ENCODE results near the gene ZNF236.
"Not testable (repeated sequence)": the region's sequence is repeated elsewhere in the genome, so short reads cannot be mapped to it uniquely, and the experiment has no call there.

Gene ZNF236

GRCh38 chr18:77006305-77007175 lies 184.2 kb downstream of the ZNF236 start:
- DNase-seq (ENCODE audit: low read depth), result no peak

DNA sequence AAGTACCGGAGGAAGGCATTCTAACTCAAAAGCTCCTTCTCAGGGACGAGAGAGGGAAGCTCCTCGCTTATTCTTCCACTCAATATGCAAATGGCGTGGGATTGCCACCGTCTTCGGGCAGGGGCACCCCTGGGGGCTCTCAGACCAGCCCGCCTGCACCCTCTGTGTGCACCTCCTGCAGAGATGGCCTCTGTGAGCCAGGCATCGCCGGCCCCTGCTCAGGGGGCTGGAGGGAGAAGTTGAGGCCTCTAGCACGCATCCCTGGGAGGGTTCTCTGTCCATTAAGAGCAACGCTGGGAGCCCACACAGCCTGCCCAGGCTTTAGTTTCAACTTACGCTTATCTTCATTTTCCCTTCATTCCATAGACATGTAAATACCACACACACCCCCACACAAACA lies 184.9 kb downstream of the ZNF236 start:
- DNase-seq (ENCODE audit: low read depth), result no peak

- no peak for DNase-seq (ENCODE audit: low read depth)
These were observed 185.6 kb downstream of the ZNF236 start for GRCh38 chr18:77008006-77008405.

DNA sequence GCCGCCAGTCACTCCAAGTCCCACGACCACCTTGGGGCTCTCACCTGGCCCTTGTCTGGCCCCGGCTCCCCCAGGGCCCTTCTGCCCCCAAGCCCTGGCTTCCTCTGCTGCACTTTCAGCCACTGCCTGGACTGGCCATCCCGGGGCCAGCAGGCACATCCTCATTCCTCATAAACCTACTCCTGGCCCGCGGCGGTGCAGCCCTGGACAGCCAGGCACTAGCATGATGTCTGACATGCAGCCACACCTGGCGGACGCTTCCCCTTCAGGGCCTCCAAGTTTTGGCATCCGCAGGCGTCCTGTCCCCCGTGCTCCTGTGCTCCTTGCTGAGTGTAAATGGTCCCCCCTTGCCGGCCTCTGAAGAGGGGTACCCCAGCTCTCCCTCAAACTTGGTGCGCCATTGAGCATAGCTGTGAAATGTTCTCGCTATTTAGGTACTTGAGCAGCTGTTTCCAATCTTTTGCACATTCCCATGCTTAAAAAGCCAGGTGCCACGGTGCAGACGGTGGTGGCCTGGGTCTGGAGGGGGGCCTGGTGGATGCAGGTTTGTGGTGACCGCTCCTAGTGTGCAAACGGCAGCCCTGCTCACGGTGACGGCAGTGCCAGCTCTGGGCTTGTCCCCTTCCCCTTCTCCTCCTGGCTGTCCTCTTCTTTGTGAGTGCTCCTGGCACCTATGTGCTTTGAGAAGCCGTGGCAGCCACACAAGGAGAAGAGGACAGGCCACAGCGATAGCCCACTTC lies 186.4 kb downstream of the ZNF236 start:
- no peak for DNase-seq (ENCODE audit: low read depth)

GRCh38 chr18:77009675-77010074 lies 187.3 kb downstream of the ZNF236 start:
- no peak for DNase-seq (ENCODE audit: low read depth)

GRCh38 chr18:77012120-77012519 lies 189.8 kb downstream of the ZNF236 start:
- no peak for DNase-seq (ENCODE audit: low read depth)

- DNase-seq (ENCODE audit: low read depth), result no peak
These were observed 190.6 kb downstream of the ZNF236 start for GRCh38 chr18:77012806-77013541.

GRCh38 chr18:77013811-77014521 lies 191.6 kb downstream of the ZNF236 start:
- no peak for DNase-seq (ENCODE audit: low read depth)

- no peak for DNase-seq (ENCODE audit: low read depth)
These were observed 192.2 kb downstream of the ZNF236 start for GRCh38 chr18:77014538-77014937.

GRCh38 chr18:77015169-77015568 lies 192.8 kb downstream of the ZNF236 start:
- DNase-seq (ENCODE audit: low read depth), result no peak

DNA sequence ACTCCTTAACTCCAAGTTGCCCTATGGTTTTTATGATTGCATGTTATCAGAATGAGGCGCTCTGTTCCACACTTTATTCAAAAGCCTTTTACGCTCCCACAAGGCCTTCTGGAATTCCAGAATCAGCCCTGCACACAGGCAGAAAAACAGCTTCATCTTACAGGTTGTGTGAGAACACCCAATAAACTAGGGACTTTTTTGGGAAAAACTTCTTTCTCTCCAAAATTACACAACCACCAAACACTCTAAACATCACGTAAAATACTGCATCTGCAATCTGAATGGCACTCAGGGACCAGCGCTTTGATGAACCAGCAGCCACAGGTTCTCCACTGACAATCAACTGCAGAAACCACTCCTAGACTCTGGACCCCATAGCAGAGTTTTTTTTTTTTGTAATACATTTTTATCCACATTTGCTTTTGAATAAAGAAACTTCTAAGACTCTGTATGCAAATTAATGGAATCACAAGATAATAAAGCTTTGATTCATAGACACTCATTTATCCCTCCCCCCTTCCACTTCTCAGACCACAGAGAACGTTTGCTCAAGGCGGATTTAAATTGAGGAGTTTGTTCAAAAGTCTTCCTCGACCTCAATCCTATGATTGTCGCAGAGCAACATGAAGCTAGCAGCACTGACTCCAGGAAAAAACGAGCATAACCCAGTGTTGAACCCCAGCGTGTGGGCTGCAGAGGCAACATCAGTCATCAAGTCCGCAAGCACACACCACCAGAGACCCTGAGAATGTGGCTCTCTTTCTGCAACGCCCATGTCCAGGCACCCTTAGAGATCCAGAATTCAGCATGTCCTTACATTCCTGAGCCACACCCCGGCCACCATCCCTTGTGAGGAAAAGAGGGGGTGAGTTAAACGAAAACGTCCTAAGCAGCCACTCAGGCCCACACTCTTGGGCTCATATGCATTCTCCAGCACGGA lies 193.7 kb downstream of the ZNF236 start:
- DNase-seq (ENCODE audit: low read depth), result no peak

DNA sequence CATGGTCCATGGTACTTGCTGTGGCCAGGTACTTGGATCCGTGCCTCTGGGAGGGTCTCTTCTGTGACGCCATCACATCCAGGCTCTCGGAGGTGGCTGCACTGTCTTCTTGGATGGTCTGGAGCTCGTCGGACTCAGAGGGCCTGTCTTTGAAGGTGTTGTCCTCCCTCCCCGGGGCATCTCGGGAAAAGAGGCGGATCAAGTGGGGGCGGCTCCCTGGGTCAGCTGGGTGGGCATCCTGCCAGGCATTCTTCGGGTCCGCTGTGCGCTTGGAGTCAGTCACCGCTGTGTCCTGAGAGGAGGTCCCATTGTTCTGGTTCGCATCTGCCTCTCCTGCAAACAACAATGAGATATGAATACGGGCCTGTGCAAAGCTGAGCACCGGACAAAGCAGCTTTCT lies 194.6 kb downstream of the ZNF236 start:
- DNase-seq (ENCODE audit: low read depth), result no peak

DNA sequence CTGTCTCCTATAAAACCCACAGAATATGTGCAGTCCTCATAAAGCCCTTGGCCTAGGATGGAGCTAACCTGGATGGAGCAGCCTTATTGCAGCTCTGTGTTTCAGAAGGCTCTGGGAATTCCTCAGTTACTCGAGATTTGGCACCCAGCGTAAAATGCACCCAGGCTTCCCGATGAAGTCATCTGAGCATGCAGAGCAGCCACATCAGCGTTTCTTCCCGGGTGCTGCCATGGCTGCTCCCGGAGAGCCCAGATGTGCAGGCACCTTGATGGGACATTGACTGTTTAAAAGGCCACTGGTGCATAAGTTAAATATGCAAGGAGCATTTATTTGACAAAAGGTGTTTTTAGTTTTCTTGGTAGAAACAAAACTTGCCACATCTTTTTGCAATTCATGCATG lies 195.0 kb downstream of the ZNF236 start:
- no peak for DNase-seq (ENCODE audit: low read depth)

DNA sequence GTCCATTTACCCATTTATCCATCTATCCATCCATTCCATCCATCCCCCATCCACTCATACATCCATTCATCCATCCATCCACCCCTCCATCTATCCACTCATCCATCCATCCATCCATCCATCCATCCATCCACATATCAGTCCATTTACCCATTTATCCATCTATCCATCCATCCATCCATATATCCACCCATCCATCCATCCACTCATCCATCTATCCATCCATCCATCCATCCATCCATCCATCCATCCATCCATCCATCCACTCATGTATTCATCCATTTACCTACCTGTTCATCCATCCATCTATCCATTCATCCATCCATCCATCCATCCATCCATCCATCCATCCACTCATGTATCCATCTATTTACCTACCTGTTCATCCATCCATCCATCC lies 196.3 kb downstream of the ZNF236 start:
- DNase-seq (ENCODE audit: low read depth), result not testable (repeated sequence)

- DNase-seq (ENCODE audit: low read depth), result no peak
These were observed 197.3 kb downstream of the ZNF236 start for GRCh38 chr18:77019641-77020040.
